ENCODE measurements around the gene SPRY1. TPM values are rescaled to one million over a fixed set of nuclear protein-coding genes. Genes with fewer than 3 reads are reported as not detected.

Gene SPRY1
- total and polyA plus RNA-seq, 9 of the 15 experiments (the other 6 are each of a cell fraction or from before 2014, with no cell fraction given) = 0.18 to 1.9 (median 0.45) TPM; not detected in 1

- peak in 1 of 2 experiments; percentile 96; a peak in 2 of 4 replicates for TF ChIP-seq MLLT1 (IDR thresholded peaks at IDR 0.05)
- no peak for TF ChIP-seq KDM5B (IDR thresholded peaks at IDR 0.05; ENCODE audit: insufficient replicate concordance, low read depth, low read length)
- no peak for TF ChIP-seq SPI1 (IDR thresholded peaks at IDR 0.05; ENCODE audit: borderline replicate concordance, low read depth, low read length)
- TF ChIP-seq CBFB (CRISPR knock-in tag; IDR thresholded peaks at IDR 0.05) = peak; percentile 85
- peak; percentile 88; the same call in 1 of the 2 replicates for TF ChIP-seq ARID3A (IDR thresholded peaks at IDR 0.05; ENCODE audit: borderline replicate concordance, low read depth, low read length)
- TF ChIP-seq NFYB (IDR thresholded peaks at IDR 0.05; ENCODE audit: extremely low read depth, insufficient read length) = no peak
- peak; percentile 91; the same call in 1 of the 2 replicates for TF ChIP-seq ZNF586 (CRISPR knock-in tag; conservative IDR thresholded peaks at IDR 0.05)
- TF ChIP-seq ZNF79 (CRISPR knock-in tag; IDR thresholded peaks at IDR 0.05; ENCODE audit: low read depth) = peak; percentile 95
- TF ChIP-seq CBFA2T3 (IDR thresholded peaks at IDR 0.05) = peak; percentile 100
- TF ChIP-seq SMARCC2 (IDR thresholded peaks at IDR 0.05; ENCODE audit: low read depth) = peak; percentile 99
- TF ChIP-seq TAF15 (IDR thresholded peaks at IDR 0.05; ENCODE audit: low read depth, low read length) = no peak
- TF ChIP-seq ZNF518B (CRISPR knock-in tag; IDR thresholded peaks at IDR 0.05) = no peak
- TF ChIP-seq NUFIP1 (IDR thresholded peaks at IDR 0.05; ENCODE audit: partially characterized antibody) = peak; percentile 79
- TF ChIP-seq MCM3 (IDR thresholded peaks at IDR 0.05) = no peak
- TF ChIP-seq SMAD2 (IDR thresholded peaks at IDR 0.05; ENCODE audit: low read depth, low read length) = no peak
- peak; percentile 98 for TF ChIP-seq KLF16 (IDR thresholded peaks at IDR 0.05)
- TF ChIP-seq CHAMP1 (IDR thresholded peaks at IDR 0.05) = peak; percentile 98
- no peak for TF ChIP-seq BMI1 (IDR thresholded peaks at IDR 0.05; ENCODE audit: low read length)
- TF ChIP-seq POLR2H (tag; IDR thresholded peaks at IDR 0.05; ENCODE audit: low read depth) = no peak
Observed at GRCh38 chr4:123349421-123350190, 47.0 kb upstream of the SPRY1 start (continued).

Measured in K562 (cell line).